Measurements from ENCODE around the gene A2M.

DNA sequence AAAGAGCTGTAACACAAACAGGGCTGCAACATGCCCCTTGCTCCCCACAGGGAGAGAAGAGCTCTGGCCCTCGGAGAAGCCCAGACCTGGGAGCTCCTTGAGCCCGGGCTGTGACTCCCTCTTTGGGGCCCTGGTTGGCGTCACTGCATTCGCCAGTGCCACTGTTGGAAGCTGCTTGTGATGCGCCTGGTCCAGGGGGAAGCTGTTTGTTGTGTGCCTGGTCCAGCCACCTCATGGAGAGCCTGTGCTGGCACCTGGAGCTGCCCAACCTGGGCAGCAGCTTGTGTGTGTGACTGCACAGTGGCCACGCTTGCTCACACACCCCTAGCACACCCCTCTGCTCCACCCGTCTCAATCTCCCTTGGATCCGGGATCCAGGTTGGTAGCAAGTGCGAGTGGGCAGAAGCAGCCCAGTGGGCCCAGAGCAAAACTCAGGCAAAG is 49.5 kb downstream of the A2M start:
- TF ChIP-seq, protein P1, sequence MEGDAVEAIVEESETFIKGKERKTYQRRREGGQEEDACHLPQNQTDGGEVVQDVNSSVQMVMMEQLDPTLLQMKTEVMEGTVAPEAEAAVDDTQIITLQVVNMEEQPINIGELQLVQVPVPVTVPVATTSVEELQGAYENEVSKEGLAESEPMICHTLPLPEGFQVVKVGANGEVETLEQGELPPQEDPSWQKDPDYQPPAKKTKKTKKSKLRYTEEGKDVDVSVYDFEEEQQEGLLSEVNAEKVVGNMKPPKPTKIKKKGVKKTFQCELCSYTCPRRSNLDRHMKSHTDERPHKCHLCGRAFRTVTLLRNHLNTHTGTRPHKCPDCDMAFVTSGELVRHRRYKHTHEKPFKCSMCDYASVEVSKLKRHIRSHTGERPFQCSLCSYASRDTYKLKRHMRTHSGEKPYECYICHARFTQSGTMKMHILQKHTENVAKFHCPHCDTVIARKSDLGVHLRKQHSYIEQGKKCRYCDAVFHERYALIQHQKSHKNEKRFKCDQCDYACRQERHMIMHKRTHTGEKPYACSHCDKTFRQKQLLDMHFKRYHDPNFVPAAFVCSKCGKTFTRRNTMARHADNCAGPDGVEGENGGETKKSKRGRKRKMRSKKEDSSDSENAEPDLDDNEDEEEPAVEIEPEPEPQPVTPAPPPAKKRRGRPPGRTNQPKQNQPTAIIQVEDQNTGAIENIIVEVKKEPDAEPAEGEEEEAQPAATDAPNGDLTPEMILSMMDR (IDR thresholded peaks at IDR 0.05 in 2 of 3, conservative IDR thresholded peaks at IDR 0.05 in 1 of 3; ENCODE audit: control insufficient read depth in 2 of 3, extremely low read depth in 1 of 3, insufficient read depth in 1 of 3, low read depth in 3 of 3, low read length in 3 of 3) = no peak
- no peak for TF ChIP-seq POLR2AphosphoS5 (IDR thresholded peaks at IDR 0.05; ENCODE audit: low read length)
- no peak for TF ChIP-seq MYC (IDR thresholded peaks at IDR 0.05; ENCODE audit: insufficient read depth, insufficient read length, insufficient replicate concordance, low read length, severe bottlenecking)
- TF ChIP-seq, protein P2, sequence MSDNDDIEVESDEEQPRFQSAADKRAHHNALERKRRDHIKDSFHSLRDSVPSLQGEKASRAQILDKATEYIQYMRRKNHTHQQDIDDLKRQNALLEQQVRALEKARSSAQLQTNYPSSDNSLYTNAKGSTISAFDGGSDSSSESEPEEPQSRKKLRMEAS (IDR thresholded peaks at IDR 0.05; ENCODE audit: low read depth, low read length) = no peak
- TF ChIP-seq POLR2A (IDR thresholded peaks at IDR 0.05; ENCODE audit: low read depth, low read length) = no peak
- TF ChIP-seq MEF2A (IDR thresholded peaks at IDR 0.05; ENCODE audit: insufficient read depth, low read depth, low read length) = no peak
- TF ChIP-seq YY1 (IDR thresholded peaks at IDR 0.05; ENCODE audit: low read depth, low read length) = no peak
- no peak for TF ChIP-seq BHLHE40 (IDR thresholded peaks at IDR 0.05; ENCODE audit: borderline replicate concordance in 1 of 2, low read depth in 2 of 2, low read length in 1 of 2)
- TF ChIP-seq SMC3 (IDR thresholded peaks at IDR 0.05; ENCODE audit: borderline replicate concordance, low read length) = no peak
- no peak for TF ChIP-seq SPI1 (IDR thresholded peaks at IDR 0.05; ENCODE audit: borderline replicate concordance, insufficient read depth, low read depth, low read length)
- TF ChIP-seq CHD4 (IDR thresholded peaks at IDR 0.05) = no peak
- no peak for TF ChIP-seq CEBPB (IDR thresholded peaks at IDR 0.05; ENCODE audit: borderline replicate concordance in 1 of 2, low read depth in 2 of 2, low read length in 2 of 2)
- no peak for TF ChIP-seq TCF12 (IDR thresholded peaks at IDR 0.05; ENCODE audit: low read depth, low read length)
